Measurements from ENCODE around the gene HOXC5.
"Not testable (repeated sequence)": the region's sequence is repeated elsewhere in the genome, so short reads cannot be mapped to it uniquely, and the experiment has no call there.

The HOXC5 gene

DNA sequence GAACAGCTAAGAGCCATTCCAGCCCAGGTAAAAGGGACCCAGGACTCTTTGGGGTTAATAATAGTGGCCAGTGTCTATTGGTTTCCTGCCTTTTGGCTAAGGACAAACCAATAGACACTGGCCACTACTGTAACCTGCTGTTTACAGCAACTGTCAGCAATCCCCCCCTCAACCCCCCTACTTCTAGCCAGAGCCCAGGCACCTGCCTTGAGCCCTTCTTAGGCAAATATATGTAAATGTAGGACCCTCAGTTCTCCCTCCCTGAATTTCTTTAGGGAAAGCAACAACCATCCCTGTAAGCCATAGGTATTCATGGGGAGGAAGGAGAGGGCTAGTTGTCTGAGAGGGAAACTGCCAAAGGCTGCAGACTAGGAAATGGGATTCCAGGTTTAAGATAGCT, 43.1 kb downstream of the HOXC5 start:
- no peak for DNase-seq

- DNase-seq: not testable (repeated sequence)
Measured at GRCh38 chr12:54077843-54078242, 45.0 kb downstream of the HOXC5 start.

DNA sequence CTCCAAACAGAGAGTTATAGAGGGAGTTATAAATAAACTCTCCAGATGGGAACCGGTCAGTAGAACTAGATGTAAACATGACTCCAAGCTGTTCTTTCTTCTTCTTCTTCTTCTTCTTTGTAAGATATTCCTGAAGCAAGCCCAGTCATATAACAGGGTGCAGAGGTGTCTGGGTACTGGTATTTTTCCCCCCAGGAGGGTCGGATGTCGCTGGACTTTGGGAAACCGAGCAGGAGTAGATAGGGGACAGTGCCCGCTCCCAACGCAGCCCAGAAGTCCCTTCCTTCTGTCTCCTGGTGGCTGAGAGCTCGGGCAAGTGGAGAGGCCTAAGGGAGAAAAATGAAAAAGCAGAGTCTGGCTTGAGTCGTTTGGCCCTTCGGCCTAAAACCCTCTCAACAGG, 46.3 kb downstream of the HOXC5 start:
- DNase-seq: not testable (repeated sequence)

DNA sequence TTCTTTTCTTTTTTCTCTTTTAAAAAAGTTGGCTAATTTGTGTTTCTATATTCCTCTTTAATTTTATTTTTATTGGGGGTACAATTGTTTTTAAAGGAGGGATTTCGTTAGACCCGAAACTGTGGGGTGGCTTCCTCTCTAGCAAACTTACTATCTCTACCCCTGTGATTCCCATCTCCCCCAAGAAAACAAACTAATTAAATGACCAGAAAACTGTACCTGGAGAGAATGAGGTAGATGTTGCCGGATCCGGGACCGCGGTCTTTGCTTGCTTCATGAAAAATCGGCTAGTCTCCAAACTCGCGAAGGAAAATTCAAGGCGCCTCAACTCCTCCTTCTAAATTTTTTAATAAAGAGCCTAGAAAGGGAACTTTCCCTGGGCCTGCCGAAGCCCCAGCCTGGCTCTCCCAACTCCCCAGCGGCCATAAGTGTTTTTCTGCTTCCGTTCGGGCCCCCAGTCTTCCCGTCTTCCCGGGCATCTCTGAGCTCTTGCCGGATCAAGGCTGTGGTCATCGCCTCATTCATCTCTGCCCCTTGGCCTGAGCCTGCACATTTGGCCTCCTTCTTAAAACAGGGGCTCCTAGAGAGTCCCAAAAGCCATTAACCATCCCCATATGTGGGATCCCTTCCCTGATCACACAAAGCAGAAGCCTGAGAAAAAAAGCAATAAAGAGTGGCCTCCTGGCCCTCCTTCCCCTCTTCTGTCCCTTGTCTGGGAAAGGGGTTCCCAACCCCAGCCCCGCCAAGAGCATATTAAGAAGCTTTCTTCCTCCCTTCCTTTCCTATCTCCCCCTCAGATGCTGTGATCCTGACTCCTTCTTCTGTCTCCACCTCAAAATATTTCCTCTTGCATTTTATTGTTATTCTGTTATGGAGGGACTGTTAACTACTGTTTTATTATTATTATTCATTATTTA, 47.4 kb downstream of the HOXC5 start:
- DNase-seq: not testable (repeated sequence)

DNA sequence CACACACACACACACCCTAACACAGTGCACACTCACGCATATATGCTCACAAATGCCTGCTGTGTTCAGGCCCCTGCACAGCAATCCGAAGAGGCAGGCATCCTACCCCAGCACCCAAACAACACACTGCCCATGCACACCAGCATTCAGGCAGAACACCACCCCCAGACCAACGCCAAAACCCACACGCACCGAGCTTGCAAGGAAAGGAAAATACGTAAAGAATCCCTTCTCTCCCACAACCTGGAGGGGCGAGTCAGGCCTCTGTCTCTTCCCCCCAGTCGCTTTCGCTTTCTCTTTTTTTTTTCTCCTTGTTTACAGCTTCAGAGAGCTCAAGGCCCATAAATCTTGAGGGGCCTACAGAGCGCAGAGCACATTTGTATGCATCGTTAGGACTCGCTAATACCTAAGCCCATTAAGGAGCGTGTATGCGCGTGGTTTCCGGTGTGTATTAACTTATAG, 48.2 kb downstream of the HOXC5 start:
- not testable (repeated sequence) for DNase-seq

DNA sequence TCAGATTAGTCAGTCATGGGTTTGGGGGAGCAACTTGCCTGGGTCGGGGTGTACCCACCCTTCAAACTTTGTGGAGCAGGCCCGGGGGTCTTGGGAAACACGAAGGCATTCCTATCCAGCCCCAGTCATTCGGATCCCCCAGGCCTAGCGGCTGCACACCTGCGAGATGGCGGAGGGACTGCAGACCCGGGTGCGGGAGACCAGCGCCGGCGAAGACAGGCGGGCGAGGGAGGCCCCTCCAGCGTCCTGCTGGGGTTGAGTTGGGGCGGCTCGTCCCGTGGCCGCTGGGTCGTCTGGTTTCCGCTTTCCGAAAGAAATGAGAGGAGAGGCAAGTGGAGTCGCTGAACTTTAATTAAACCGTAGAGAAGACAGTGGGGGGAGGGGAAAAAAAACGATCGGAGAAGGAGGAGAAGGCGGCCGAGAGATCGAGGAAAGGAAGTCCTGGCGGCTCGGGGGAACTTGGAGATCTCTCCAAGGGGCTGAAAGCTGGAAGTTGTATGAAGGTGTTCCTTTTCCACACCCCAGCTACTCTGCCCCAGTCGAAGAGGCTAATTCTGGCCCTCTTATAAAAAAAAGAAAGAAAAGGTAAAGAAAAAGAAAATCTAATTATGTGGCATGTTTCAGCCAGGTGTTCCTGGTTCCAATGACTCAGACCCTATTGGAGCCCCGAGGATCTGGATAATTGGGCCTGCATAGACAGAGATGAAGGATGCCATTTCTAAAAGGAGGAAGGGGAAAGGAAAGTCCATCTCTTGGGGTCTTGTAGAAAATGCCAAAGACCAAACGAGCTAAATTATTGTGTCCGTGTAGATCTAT, 48.9 kb downstream of the HOXC5 start:
- DNase-seq: not testable (repeated sequence)

DNA sequence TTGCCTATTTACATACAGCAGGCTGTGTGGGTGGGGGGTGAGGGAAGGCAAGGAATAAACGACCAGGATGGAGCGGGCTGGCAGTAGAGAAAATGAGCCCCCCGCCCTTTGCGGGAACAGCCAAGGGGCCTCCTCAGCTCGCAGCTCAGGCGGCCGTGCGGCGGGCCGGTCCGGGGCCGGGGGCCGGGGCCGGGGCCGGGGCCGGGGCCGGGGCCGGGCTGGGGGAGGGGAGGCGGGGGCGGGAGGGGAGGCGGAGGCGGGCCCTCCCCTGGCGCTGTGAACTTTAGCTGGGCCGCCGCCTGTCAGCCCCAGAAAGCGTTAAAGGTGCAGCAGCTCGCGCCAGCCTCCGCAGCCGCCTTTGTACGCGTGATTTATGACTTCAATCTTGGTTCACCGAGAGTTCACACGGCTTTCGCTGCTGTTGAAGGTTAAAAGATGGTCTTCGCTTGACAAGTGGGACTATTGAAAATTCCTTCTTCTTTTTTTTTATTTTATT, 49.6 kb downstream of the HOXC5 start:
- no peak for DNase-seq

Measured in amniotic stem cell (primary cell).